Measurements from ENCODE around the gene PDE1A.

PDE1A gene

DNA sequence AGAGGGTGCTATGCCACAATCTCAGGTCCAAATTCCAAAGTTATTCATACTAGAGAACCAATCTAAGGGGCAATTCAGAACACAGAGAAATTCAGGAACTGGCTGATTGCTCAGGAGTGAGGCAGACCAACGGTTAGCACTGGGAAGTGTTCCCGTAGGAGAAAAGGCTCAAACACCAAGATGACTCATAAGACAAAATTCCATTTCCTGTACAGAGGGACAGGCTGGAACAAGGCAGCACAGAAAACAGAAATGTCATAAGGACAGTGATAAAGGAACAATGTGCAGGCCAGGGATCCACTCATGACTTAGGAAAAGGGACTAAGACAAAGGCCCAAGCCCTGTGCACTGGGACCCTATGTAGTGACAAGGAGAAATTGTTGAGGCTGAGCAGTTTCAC is 54.2 kb downstream of the PDE1A start:
- H3K4me1 ChIP-seq (ENCODE audit: control insufficient read depth, low read depth, low read length): no peaks in the 10 kb centered on the region
- H3K9me3 ChIP-seq (ENCODE audit: control insufficient read depth, low read depth, low read length): no peaks in the 10 kb centered on the region
- H3K4me3 ChIP-seq (ENCODE audit: low read length): no peak overlapping the region
- H3K27me3 ChIP-seq (ENCODE audit: control insufficient read depth, insufficient read depth, low read length): no peaks in the 10 kb centered on the region
- no peak overlapping the region for H3K27ac ChIP-seq (ENCODE audit: low read length)
- H3K36me3 ChIP-seq (ENCODE audit: control insufficient read depth, low read depth, low read length): no peaks in the 10 kb centered on the region
- H3K9ac ChIP-seq (ENCODE audit: low read length): no peak overlapping the region

GRCh38 chr2:182368996-182369395 is 57.8 kb downstream of the PDE1A start:
- Histone ChIP-seq H3K4me1 (ENCODE audit: control insufficient read depth, low read depth, low read length) (no peaks in the 10 kb centered on the region), H3K9ac (ENCODE audit: low read length) (no peak overlapping the region), H3K9me3 (ENCODE audit: control insufficient read depth, low read depth, low read length) (no peaks in the 10 kb centered on the region), H3K27ac (ENCODE audit: low read length) (no peak overlapping the region), H3K4me3 (ENCODE audit: low read length) (no peak overlapping the region), H3K27me3 (ENCODE audit: control insufficient read depth, insufficient read depth, low read length) (no peaks in the 10 kb centered on the region), H3K36me3 (ENCODE audit: control insufficient read depth, low read depth, low read length) (no peaks in the 10 kb centered on the region)

DNA sequence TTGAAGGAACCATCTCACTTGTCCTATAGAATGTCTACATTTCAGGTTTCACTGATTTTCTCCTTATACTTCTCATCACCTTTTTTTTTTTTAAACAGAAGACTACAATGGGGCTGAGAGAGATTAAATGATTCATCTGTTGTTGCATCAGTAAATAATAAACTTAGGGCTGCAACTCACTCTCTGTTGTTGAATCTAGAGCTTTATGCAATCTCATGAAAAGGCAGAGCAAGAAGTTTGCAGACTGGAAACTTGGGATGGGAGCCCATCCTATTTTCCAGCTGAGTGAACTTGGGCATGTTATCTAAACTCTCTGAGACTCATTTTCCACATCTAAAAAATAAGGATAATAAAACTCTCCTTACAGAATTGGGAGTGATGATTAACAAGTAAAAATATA is 58.4 kb downstream of the PDE1A start:
- Histone ChIP-seq H3K4me1 (ENCODE audit: control insufficient read depth, low read depth, low read length) (no peaks in the 10 kb centered on the region), H3K9me3 (ENCODE audit: control insufficient read depth, low read depth, low read length) (no peaks in the 10 kb centered on the region)

DNA sequence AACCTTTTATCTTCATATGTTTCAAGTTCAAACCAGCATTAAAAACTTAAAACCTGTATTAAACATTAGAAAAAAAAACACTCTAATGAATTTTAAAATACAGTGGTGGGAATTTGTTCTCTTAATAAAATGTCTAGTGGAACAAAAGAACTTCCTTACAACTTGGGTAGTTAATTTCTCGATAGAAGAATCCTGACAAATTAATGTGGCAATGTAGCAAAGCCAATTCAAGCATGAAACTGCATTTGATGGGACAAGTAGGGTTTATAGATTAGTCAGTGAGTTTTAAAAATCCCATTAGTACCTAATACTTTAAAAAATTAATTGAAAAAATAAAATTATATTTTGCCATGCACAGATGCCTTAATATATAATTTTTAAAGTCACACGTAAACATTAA is 59.4 kb downstream of the PDE1A start:
- no peaks in the 10 kb centered on the region for H3K9me3 ChIP-seq (ENCODE audit: control insufficient read depth, low read depth, low read length)
- H3K27me3 ChIP-seq (ENCODE audit: control insufficient read depth, insufficient read depth, low read length): no peaks in the 10 kb centered on the region
- no peaks in the 10 kb centered on the region for H3K36me3 ChIP-seq (ENCODE audit: control insufficient read depth, low read depth, low read length)
- no peak overlapping the region for H3K4me3 ChIP-seq (ENCODE audit: low read length)
- no peak overlapping the region for H3K27ac ChIP-seq (ENCODE audit: low read length)
- H3K9ac ChIP-seq (ENCODE audit: low read length): no peak overlapping the region
- no peaks in the 10 kb centered on the region for H3K4me1 ChIP-seq (ENCODE audit: control insufficient read depth, low read depth, low read length)

More for the DNA sequence above, 58.4 kb downstream of the PDE1A start:
- Histone ChIP-seq H3K36me3 (ENCODE audit: control insufficient read depth, low read depth, low read length) (no peaks in the 10 kb centered on the region), H3K27me3 (ENCODE audit: control insufficient read depth, insufficient read depth, low read length) (no peaks in the 10 kb centered on the region), H3K27ac (ENCODE audit: low read length) (no peak overlapping the region), H3K9ac (ENCODE audit: low read length) (no peak overlapping the region), H3K4me3 (ENCODE audit: low read length) (no peak overlapping the region)

DNA sequence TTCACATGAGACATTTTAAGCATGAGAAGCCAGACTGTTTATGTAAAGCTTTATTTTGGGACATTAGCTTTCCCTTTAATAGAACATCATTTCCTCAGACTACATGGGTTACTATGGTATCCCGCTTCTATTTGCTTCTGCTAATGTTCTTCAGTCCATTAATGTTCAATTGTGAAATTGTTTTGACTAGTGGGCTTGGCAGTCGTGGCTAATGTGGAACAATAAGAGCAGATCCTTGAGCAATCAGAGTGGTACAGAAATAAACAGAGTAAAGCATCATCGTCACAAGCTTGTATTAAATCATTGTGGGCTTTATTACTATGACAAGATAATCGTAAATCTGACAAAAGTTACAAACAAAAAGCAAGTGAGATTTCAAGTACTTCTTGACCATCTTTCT is 60.2 kb downstream of the PDE1A start:
- H3K9me3 ChIP-seq (ENCODE audit: control insufficient read depth, low read depth, low read length): no peaks in the 10 kb centered on the region
- H3K9ac ChIP-seq (ENCODE audit: low read length): no peak overlapping the region
- H3K36me3 ChIP-seq (ENCODE audit: control insufficient read depth, low read depth, low read length): no peaks in the 10 kb centered on the region
- no peak overlapping the region for H3K4me3 ChIP-seq (ENCODE audit: low read length)
- no peaks in the 10 kb centered on the region for H3K27me3 ChIP-seq (ENCODE audit: control insufficient read depth, insufficient read depth, low read length)
- no peaks in the 10 kb centered on the region for H3K4me1 ChIP-seq (ENCODE audit: control insufficient read depth, low read depth, low read length)
- no peak overlapping the region for H3K27ac ChIP-seq (ENCODE audit: low read length)

GRCh38 chr2:182365855-182366254 is 61.0 kb downstream of the PDE1A start:
- Histone ChIP-seq H3K9ac (ENCODE audit: low read length) (no peak overlapping the region), H3K9me3 (ENCODE audit: control insufficient read depth, low read depth, low read length) (no peaks in the 10 kb centered on the region), H3K36me3 (ENCODE audit: control insufficient read depth, low read depth, low read length) (no peaks in the 10 kb centered on the region), H3K4me3 (ENCODE audit: low read length) (no peak overlapping the region), H3K4me1 (ENCODE audit: control insufficient read depth, low read depth, low read length) (no peaks in the 10 kb centered on the region), H3K27me3 (ENCODE audit: control insufficient read depth, insufficient read depth, low read length) (no peaks in the 10 kb centered on the region), H3K27ac (ENCODE audit: low read length) (no peak overlapping the region)

DNA sequence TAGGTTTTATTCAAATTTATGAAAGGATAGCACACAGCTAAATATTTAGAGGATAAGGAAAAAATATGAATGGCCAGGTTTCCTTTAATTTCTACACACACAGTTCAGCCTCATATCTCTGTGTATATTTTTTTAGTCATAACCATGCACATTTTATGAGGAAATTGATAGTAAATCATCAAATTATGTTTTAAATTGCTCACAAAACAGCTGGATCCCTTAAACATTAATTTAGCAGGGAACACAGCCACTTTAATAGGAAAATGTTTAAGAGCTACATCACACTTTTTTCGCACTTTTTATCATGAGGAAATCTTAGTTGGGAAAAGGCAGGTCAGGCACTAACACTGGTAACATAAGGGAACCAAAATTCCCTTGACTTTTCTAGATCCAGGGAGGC is 65.4 kb downstream of the PDE1A start:
- Histone ChIP-seq H3K36me3 (ENCODE audit: control insufficient read depth, low read depth, low read length) (no peaks in the 10 kb centered on the region), H3K27me3 (ENCODE audit: control insufficient read depth, insufficient read depth, low read length) (no peaks in the 10 kb centered on the region), H3K9me3 (ENCODE audit: control insufficient read depth, low read depth, low read length) (no peaks in the 10 kb centered on the region), H3K4me3 (ENCODE audit: low read length) (no peak overlapping the region), H3K9ac (ENCODE audit: low read length) (no peak overlapping the region), H3K4me1 (ENCODE audit: control insufficient read depth, low read depth, low read length) (no peaks in the 10 kb centered on the region), H3K27ac (ENCODE audit: low read length) (no peak overlapping the region)

DNA sequence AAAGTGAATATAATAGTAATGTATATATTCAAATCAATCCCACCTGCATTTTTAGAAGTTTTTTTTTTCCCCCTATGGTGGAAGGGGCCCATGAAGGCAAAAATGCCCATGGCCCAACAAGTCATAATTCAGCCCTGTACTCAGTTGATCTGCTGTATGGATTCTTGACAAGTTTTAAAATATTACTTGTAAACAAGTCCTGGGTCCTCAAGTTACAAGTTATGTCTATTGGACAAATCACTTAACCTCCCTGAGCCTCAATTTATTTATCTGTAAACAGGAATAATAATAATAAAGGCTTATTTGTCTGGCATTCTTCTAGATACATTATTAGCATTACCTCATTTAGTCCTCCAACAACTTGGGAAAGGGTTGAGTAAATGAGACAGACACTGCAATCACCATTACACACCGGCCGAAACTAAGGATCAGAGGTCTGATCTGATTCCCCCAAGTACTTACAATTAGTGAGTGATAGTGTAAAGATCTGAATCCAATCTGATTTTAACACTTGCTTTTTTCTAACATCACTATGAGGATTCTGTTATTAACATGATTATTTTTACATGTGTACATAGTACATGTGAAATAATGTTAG is 66.1 kb downstream of the PDE1A start:
- H3K27ac ChIP-seq (ENCODE audit: low read length): no peak overlapping the region

DNA sequence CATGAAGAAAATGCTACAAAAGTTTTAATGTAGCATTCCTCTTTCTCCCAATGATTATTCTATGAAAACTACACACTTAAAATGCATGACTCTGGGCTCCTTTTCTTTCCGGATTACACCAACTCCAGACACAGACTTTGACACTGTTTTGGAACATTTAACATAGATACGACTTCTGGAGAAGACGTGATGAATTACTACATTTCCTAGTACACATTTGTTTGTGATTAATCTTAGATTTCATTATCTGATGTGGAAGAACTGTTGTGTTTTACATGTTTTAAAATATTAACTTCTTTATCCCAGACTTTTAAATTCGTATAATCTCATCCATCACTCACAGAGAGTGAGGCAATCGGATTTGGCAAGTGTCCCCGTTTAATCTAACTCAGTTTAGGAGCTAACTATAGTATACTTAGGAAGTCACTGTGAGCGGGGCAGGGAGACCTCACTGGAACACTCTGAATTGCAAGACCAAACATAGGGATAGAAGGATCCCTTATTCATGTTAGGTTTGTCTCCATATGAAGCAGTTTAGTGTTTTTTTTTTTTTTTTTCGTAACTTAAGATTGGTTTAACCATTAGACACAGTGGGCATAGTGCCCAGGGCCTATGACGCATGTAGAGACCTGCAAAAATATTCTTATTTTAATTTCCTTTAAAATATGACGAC is 66.7 kb downstream of the PDE1A start:
- Histone ChIP-seq H3K9me3 (ENCODE audit: control insufficient read depth, low read depth, low read length) (no peaks in the 10 kb centered on the region), H3K9ac (ENCODE audit: low read length) (no peak overlapping the region), H3K4me1 (ENCODE audit: control insufficient read depth, low read depth, low read length) (no peaks in the 10 kb centered on the region), H3K27ac (ENCODE audit: low read length) (no peak overlapping the region), H3K4me3 (ENCODE audit: low read length) (no peak overlapping the region), H3K27me3 (ENCODE audit: control insufficient read depth, insufficient read depth, low read length) (no peaks in the 10 kb centered on the region), H3K36me3 (ENCODE audit: control insufficient read depth, low read depth, low read length) (no peaks in the 10 kb centered on the region)

More for the DNA sequence above, 66.1 kb downstream of the PDE1A start:
- Histone ChIP-seq H3K9ac (ENCODE audit: low read length) (no peak overlapping the region), H3K4me3 (ENCODE audit: low read length) (no peak overlapping the region), H3K4me1 (ENCODE audit: control insufficient read depth, low read depth, low read length) (no peaks in the 10 kb centered on the region), H3K36me3 (ENCODE audit: control insufficient read depth, low read depth, low read length) (no peaks in the 10 kb centered on the region), H3K9me3 (ENCODE audit: control insufficient read depth, low read depth, low read length) (no peaks in the 10 kb centered on the region), H3K27me3 (ENCODE audit: control insufficient read depth, insufficient read depth, low read length) (no peaks in the 10 kb centered on the region)

- H3K27me3 ChIP-seq (ENCODE audit: control insufficient read depth, insufficient read depth, low read length): no peaks in the 10 kb centered on the region
- no peak overlapping the region for H3K27ac ChIP-seq (ENCODE audit: low read length)
- no peaks in the 10 kb centered on the region for H3K9me3 ChIP-seq (ENCODE audit: control insufficient read depth, low read depth, low read length)
- H3K9ac ChIP-seq (ENCODE audit: low read length): no peak overlapping the region
- no peaks in the 10 kb centered on the region for H3K4me1 ChIP-seq (ENCODE audit: control insufficient read depth, low read depth, low read length)
- no peak overlapping the region for H3K4me3 ChIP-seq (ENCODE audit: low read length)
- no peaks in the 10 kb centered on the region for H3K36me3 ChIP-seq (ENCODE audit: control insufficient read depth, low read depth, low read length)
Observed at GRCh38 chr2:182359027-182359989, 67.5 kb downstream of the PDE1A start.

DNA sequence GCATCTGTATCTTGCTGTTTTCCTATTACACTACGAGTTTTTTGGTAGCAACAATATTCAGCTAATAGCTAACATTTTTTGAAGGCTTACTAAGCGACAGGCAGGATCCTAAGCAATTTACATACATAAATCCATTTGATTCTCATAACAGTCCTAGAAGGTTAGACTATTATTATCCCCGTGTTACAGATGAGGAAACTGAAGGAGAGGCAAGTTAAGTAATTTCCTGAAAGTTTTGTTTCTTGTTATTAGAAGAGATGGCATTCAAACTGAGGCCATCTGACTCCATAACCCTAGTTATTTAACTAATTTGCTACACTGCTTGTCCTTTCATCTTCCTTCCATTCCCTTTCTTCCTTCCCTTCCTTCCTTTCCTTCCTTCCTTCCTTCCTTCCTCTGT is 68.2 kb downstream of the PDE1A start:
- Histone ChIP-seq H3K27ac (ENCODE audit: low read length) (no peak overlapping the region), H3K36me3 (ENCODE audit: control insufficient read depth, low read depth, low read length) (no peaks in the 10 kb centered on the region), H3K4me3 (ENCODE audit: low read length) (no peak overlapping the region)

More for the DNA sequence above, 68.2 kb downstream of the PDE1A start:
- Histone ChIP-seq H3K9ac (ENCODE audit: low read length) (no peak overlapping the region), H3K9me3 (ENCODE audit: control insufficient read depth, low read depth, low read length) (no peaks in the 10 kb centered on the region), H3K27me3 (ENCODE audit: control insufficient read depth, insufficient read depth, low read length) (no peaks in the 10 kb centered on the region), H3K4me1 (ENCODE audit: control insufficient read depth, low read depth, low read length) (no peaks in the 10 kb centered on the region)
